Adrenal gland (tissue), 5 donors: ENCODE measurements around the gene ATP13A5.

Experiments used
- POLR2A ChIP-seq, 2 donors: fragments of 450-650 bp; IDR thresholded peaks; one replicate each; pipeline ENCODE4 v1.6.1; 2017; ENCODE audit warnings: antibody characterized with exemption in 2 of 2, mild to moderate bottlenecking in 2 of 2, moderate library complexity in 1 of 2
- TF ChIP-seq, protein P1 (sequence below), 6 experiments: fragments of 450-650 bp in 4 of 6; fragments of 200-600 bp in 2 of 6; sonication (generic) in 1 of 6; IDR thresholded peaks; 1 replicate in 5 of 6; 2 replicates in 1 of 6; pipeline versions ENCODE4 v1.5.1 to v1.8.0; 2016 to 2021; ENCODE audit warnings: antibody characterized with exemption in 6 of 6, mild to moderate bottlenecking in 2 of 6, moderate library complexity in 1 of 6
- donor health status: DM: no; HTN: no; CAD: no.

DNA sequence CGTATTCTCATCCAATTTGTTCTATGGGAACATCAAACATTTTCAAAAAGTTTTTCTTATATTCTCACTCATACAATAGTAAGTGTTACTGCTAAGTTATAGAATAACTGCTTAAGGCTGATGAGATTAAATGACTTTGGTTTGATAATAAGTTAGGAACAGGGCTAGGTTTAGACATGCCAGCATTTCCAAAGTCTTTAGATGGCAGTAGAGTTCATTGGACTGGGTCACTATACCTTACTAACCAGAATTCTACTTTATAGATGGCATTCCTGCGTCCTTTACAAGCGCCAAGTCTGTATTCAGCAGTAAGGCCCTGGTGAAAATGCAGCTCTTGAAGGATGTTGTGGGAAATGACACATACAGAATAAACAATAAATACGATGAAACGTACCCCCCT lies 115.8 kb downstream of the ATP13A5 start:
- TF ChIP-seq, protein P1, sequence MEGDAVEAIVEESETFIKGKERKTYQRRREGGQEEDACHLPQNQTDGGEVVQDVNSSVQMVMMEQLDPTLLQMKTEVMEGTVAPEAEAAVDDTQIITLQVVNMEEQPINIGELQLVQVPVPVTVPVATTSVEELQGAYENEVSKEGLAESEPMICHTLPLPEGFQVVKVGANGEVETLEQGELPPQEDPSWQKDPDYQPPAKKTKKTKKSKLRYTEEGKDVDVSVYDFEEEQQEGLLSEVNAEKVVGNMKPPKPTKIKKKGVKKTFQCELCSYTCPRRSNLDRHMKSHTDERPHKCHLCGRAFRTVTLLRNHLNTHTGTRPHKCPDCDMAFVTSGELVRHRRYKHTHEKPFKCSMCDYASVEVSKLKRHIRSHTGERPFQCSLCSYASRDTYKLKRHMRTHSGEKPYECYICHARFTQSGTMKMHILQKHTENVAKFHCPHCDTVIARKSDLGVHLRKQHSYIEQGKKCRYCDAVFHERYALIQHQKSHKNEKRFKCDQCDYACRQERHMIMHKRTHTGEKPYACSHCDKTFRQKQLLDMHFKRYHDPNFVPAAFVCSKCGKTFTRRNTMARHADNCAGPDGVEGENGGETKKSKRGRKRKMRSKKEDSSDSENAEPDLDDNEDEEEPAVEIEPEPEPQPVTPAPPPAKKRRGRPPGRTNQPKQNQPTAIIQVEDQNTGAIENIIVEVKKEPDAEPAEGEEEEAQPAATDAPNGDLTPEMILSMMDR (IDR thresholded peaks at IDR 0.05), result no peak
- TF ChIP-seq POLR2A (IDR thresholded peaks at IDR 0.05), result no peak
